ENCODE measurements around the gene SESN1. TPM values are rescaled to one million over a fixed set of nuclear protein-coding genes. Genes with fewer than 3 reads are reported as not detected.

SESN1 gene
- total and polyA plus RNA-seq, 10 donors, result 26.8 to 115 (median 59.6) TPM

DNA sequence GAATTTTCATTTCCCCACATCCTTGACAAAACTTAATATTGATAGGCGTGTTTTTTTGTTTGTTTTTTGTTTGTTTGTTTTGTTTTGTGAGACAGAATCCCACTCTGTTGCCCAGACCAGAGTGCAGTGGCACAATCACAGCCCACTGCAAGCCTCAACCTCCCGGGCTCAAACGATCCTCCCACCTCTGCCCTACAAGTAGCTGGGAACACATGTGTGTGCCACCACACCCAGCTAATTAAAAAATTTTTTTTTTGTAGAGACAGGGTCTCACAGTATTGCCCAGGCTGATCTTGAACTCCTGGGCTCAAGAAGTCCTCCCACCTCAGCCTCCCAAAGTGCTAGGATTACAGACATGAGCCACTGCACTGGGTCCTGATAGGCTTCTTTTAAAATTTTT, 9.9 kb upstream of the SESN1 start:
- H3K4me3 ChIP-seq, result no peak overlapping the region
- TF ChIP-seq POLR2AphosphoS5 (IDR thresholded peaks at IDR 0.05), result no peak
- TF ChIP-seq, protein P1, sequence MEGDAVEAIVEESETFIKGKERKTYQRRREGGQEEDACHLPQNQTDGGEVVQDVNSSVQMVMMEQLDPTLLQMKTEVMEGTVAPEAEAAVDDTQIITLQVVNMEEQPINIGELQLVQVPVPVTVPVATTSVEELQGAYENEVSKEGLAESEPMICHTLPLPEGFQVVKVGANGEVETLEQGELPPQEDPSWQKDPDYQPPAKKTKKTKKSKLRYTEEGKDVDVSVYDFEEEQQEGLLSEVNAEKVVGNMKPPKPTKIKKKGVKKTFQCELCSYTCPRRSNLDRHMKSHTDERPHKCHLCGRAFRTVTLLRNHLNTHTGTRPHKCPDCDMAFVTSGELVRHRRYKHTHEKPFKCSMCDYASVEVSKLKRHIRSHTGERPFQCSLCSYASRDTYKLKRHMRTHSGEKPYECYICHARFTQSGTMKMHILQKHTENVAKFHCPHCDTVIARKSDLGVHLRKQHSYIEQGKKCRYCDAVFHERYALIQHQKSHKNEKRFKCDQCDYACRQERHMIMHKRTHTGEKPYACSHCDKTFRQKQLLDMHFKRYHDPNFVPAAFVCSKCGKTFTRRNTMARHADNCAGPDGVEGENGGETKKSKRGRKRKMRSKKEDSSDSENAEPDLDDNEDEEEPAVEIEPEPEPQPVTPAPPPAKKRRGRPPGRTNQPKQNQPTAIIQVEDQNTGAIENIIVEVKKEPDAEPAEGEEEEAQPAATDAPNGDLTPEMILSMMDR (IDR thresholded peaks at IDR 0.05 in 8 of 11, conservative IDR thresholded peaks at IDR 0.05 in 3 of 11), result no peak
- intact Hi-C loops (cut with DNase I; ENCODE audit: low total_unique reads), result no loop called here
- H3K27me3 ChIP-seq (replicated peaks in 1 of 7), result no peaks in the 10 kb centered on the region
- H3K9me3 ChIP-seq, result peaks cover 0 to under 1% (median 0%) of the 10 kb centered on the region in 8 donors
- H3K4me1 ChIP-seq, result peaks cover 0 to 12% (median 0%) of the 10 kb centered on the region in 6 donors
- no peak for DNase-seq
- peaks cover 0 to 20% (median 0%) of the 10 kb centered on the region in 6 donors for H3K36me3 ChIP-seq
- H3K27ac ChIP-seq, result no peak overlapping the region
- WGBS, 5 donors, result 84 to 98% (median 94%) methylated on average over 3 of the region's 3 CpGs

DNA sequence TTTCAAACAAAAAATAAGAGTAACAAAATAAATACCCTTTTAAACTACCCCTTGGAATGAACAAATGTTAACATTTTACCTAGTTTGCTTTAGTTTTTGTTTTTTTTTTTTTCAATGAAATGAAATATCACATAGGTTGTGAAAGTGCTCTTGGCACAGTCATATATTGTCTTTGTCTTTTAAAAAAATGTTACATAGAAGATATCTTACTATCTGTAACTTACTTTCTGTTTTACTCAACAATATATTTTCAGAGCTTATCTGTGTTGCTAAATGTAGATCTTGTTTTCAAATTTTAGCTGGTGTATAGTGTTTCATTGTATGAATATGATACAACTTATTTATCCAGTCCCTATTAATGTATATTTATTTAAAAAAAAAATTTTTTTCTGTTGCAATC, 9.3 kb upstream of the SESN1 start:
- Histone ChIP-seq H3K4me1 (peaks cover 0 to 12% (median 0%) of the 10 kb centered on the region in 6 donors), H3K27ac (no peak overlapping the region), H3K9me3 (no peaks in the 10 kb centered on the region), H3K27me3 (replicated peaks in 1 of 7) (no peaks in the 10 kb centered on the region), H3K4me3 (no peak overlapping the region), H3K36me3 (peaks cover 0 to 20% (median 0%) of the 10 kb centered on the region in 6 donors)
- intact Hi-C loops (cut with DNase I; ENCODE audit: low total_unique reads), result no loop called here
- TF ChIP-seq, protein P1 (IDR thresholded peaks at IDR 0.05 in 8 of 11, conservative IDR thresholded peaks at IDR 0.05 in 3 of 11), result no peak
- TF ChIP-seq POLR2AphosphoS5 (IDR thresholded peaks at IDR 0.05) (no peak), POLR2A (IDR thresholded peaks at IDR 0.05) (no peak)
- DNase-seq, result no peak

DNA sequence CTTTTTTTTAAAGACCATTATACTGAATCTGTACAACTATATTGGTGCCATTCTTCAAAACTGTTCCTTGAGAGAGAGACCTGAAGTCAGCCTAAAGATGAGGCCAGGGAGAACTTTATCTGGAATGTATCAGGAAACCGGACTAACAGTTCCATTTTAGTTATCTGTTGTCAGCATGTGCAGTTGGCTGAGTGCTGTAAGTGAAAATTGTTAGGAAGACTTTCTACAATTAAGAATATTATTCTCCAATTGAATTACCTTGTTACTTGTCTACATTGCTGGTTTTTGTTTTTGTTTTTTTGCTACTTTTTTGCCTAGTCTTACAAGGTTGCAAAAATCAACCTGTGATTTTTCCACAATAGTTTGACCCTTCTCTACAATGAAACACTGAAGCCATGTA, 8.1 kb upstream of the SESN1 start:
- no peaks in the 10 kb centered on the region for H3K9me3 ChIP-seq
- DNase-seq, result no peak
- WGBS, 5 donors, result 66 to 87% (median 76%) methylated on average over 1 of the region's 1 CpG
- peaks cover 0 to 20% (median 0%) of the 10 kb centered on the region in 6 donors for H3K36me3 ChIP-seq
- intact Hi-C loops (cut with DNase I; ENCODE audit: low total_unique reads), result no loop called here
- peaks cover 0 to 12% (median 0%) of the 10 kb centered on the region in 6 donors for H3K4me1 ChIP-seq
- H3K27ac ChIP-seq, result no peak overlapping the region
- H3K27me3 ChIP-seq (replicated peaks in 1 of 7), result no peaks in the 10 kb centered on the region
- no peak overlapping the region for H3K4me3 ChIP-seq
- TF ChIP-seq POLR2A (IDR thresholded peaks at IDR 0.05), result no peak
- TF ChIP-seq POLR2AphosphoS5 (IDR thresholded peaks at IDR 0.05), result no peak
- TF ChIP-seq, protein P1 (IDR thresholded peaks at IDR 0.05 in 8 of 11, conservative IDR thresholded peaks at IDR 0.05 in 3 of 11), result no peak

DNA sequence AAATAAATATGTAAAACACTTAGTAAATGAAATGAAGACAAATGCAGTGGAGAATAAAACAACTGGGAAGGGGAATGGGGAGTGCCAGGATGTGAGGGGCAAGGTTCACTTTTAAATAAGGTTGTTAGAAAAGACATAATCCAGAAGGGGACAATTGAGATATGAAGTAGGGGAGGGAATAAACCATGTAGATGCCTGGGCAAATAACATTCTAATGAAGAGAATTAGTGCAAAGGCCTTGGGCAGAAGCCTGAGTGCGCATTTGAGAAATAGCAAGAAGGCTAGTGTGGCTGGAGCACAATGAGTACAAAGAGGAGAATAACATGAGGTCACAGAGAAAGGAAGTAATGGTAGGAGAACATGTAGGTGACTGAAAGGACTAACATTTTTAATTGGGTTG, 3.0 kb upstream of the SESN1 start:
- no peaks in the 10 kb centered on the region for H3K9me3 ChIP-seq
- peaks cover 10 to 40% (median 25%) of the 10 kb centered on the region in 6 donors for H3K4me1 ChIP-seq
- intact Hi-C loops (cut with DNase I; ENCODE audit: low total_unique reads), result no loop called here
- no peak overlapping the region for H3K4me3 ChIP-seq
- DNase-seq, result no peak
- no peak overlapping the region for H3K27ac ChIP-seq
- 94 to 100% (median 96%) methylated on average over 1 of the region's 1 CpG for WGBS, 5 donors
- peaks cover 0 to 20% (median 0%) of the 10 kb centered on the region in 6 donors for H3K36me3 ChIP-seq
- TF ChIP-seq POLR2AphosphoS5 (IDR thresholded peaks at IDR 0.05) (no peak), POLR2A (IDR thresholded peaks at IDR 0.05) (no peak)
- H3K27me3 ChIP-seq (replicated peaks in 1 of 7), result no peaks in the 10 kb centered on the region

DNA sequence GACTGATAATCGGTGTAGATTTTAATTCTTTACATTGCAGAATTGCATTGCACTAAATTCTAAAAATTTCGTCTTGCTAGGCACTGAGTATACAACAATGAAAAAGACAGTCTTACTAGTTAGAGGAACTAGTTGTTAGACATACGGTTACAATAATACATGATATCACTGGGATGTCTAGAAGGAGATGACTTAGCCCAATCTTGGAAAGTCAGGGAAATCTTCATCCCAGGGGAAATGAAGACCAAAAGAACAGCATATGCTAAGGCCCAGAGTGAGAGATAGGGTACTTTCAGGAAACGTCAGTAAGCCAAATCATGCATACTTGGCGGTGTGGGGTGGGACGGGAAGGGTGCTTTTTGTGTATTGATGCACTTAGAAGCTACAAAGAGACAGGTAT, 1.6 kb upstream of the SESN1 start:
- Histone ChIP-seq H3K27ac (peak overlapping the region in 7 of 8 donors; percentile 93 to 100 (median 99)), H3K9me3 (no peaks in the 10 kb centered on the region), H3K27me3 (replicated peaks in 1 of 7) (no peaks in the 10 kb centered on the region), H3K4me3 (peak overlapping the region in 7 of 8 donors; percentile 66 to 84 (median 71)), H3K36me3 (peaks cover 0 to 10% (median 0%) of the 10 kb centered on the region in 6 donors), H3K4me1 (peaks cover 24 to 54% (median 40%) of the 10 kb centered on the region in 6 donors)
- WGBS, 5 donors, result 34 to 47% (median 39%) methylated on average over 6 of the region's 6 CpGs
- TF ChIP-seq POLR2A (IDR thresholded peaks at IDR 0.05) (no peak), POLR2AphosphoS5 (IDR thresholded peaks at IDR 0.05) (no peak)
- TF ChIP-seq, protein P1 (IDR thresholded peaks at IDR 0.05 in 8 of 11, conservative IDR thresholded peaks at IDR 0.05 in 3 of 11), result no peak
- DNase-seq, result no peak
- intact Hi-C loops (cut with DNase I; ENCODE audit: low total_unique reads), result no loop called here
